CD4-positive, alpha-beta T cell (primary cell): ENCODE data around the gene TNFRSF1B. TPM values are rescaled to one million over a fixed set of nuclear protein-coding genes. Genes with fewer than 3 reads are reported as not detected.

Experiments used
- ATAC-seq: fragments of 200-7000 bp; cut with Tn5 transposase; one replicate; pipeline ENCODE4 v1.10.0; 2022; ENCODE audit warnings: mild to moderate bottlenecking; ENCODE audit not compliant: poor library complexity
- CTCF ChIA-PET: fragments of 350-600 bp; sonication (Branson Sonifier 250); formaldehyde crosslinking; loops from one replicate; lab custom pipeline; 2021; ENCODE audit warnings: antibody characterized with exemption, inconsistent platforms; lab: Charles Lee
- POLR2A ChIA-PET: fragments of 350-600 bp; sonication (Branson Sonifier 250); formaldehyde crosslinking; loops from one replicate; lab custom pipeline; 2021; ENCODE audit warnings: antibody characterized with exemption, inconsistent platforms; lab: Charles Lee
- DNase-seq, 14 experiments: peaks; one replicate each; pipeline ENCODE4 v3.0.0-alpha.2; 2013 to 2020; ENCODE audit warnings: mixed read lengths in 2 of 14
- H3K27ac ChIP-seq, 2 donors: one replicate each; pipeline versions ENCODE4 v1.5.1 to v1.7.0; 2013; ENCODE audit warnings: low read length in 2 of 2, low read depth in 1 of 2, mild to moderate bottlenecking in 1 of 2
- H3K27me3 ChIP-seq, 2 experiments: 1 replicate in 1 of 2; 2 replicates in 1 of 2; pipeline versions ENCODE4 v1.6.1 to v1.7.0; 2013; ENCODE audit warnings: low read length in 2 of 2, control low read depth in 1 of 2, mild to moderate bottlenecking in 1 of 2, moderate library complexity in 1 of 2; ENCODE audit not compliant: insufficient read depth in 2 of 2, control insufficient read depth in 1 of 2
- H3K36me3 ChIP-seq: one replicate; pipeline ENCODE4 v1.6.1; 2013; ENCODE audit warnings: low read length, control low read depth; ENCODE audit not compliant: insufficient read depth
- H3K4me1 ChIP-seq: one replicate; pipeline ENCODE4 v1.6.1; 2013; ENCODE audit warnings: low read length, control low read depth; ENCODE audit not compliant: insufficient read depth
- H3K4me3 ChIP-seq: one replicate; pipeline ENCODE4 v1.5.1; 2013; ENCODE audit warnings: mild to moderate bottlenecking, low read length, moderate library complexity
- H3K9me3 ChIP-seq, 2 experiments: 1 replicate in 1 of 2; 2 replicates in 1 of 2; pipeline versions ENCODE4 v1.6.1 to v1.7.0; 2013; ENCODE audit warnings: low read length in 2 of 2, mild to moderate bottlenecking in 2 of 2, control low read depth in 1 of 2, moderate library complexity in 1 of 2; ENCODE audit not compliant: control insufficient read depth in 1 of 2, insufficient read depth in 1 of 2
- H3K27ac Mint-ChIP-seq: one replicate; pipeline ENCODE4 v1.8.0; 2020; ENCODE audit warnings: mixed read lengths
- H3K27me3 Mint-ChIP-seq: one replicate; pipeline ENCODE4 v1.8.0; 2021; ENCODE audit warnings: mixed read lengths
- H3K36me3 Mint-ChIP-seq: one replicate; pipeline ENCODE4 v1.8.0; 2021; ENCODE audit warnings: low read depth, mixed read lengths
- H3K4me1 Mint-ChIP-seq: one replicate; pipeline ENCODE4 v1.8.0; 2021; ENCODE audit warnings: low read depth, mixed read lengths
- H3K4me3 Mint-ChIP-seq: one replicate; pipeline ENCODE4 v1.8.0; 2020; ENCODE audit warnings: mild to moderate bottlenecking, mixed read lengths
- H3K9me3 Mint-ChIP-seq: one replicate; pipeline ENCODE4 v1.8.0; 2020; ENCODE audit warnings: mixed read lengths
- CTCF ChIP-seq: fragments of 200-600 bp; IDR thresholded peaks from one replicate; pipeline ENCODE4 v1.8.0; 2022; ENCODE audit warnings: antibody characterized with exemption, mild to moderate bottlenecking
- intact Hi-C, 2 experiments: fragments of 100-400 bp; cut with DNase I in 1 of 2; cut with micrococcal nuclease in 1 of 2; formaldehyde crosslinking; loops; one replicate each; pipeline versions ENCODE4 v1.15.1 to v1.9.0; 2023 to 2025; cut with DNase I, micrococcal nuclease
- total RNA-seq, 174 experiments: library from RNA in 2 of 174; stranded (reverse) in 2 of 174; gene quantifications; one replicate each; pipeline ENCODE4 v1.2.3 and lab custom pipeline; 2021 to 2026

Gene TNFRSF1B
- total RNA-seq, 2 experiments from 2014 or later: 61.9 to 62.6 TPM

GRCh38 chr1:12168451-12169160 is 1.8 kb downstream of the TNFRSF1B start:
- TF ChIP-seq CTCF: no peak
- peaks cover 44% of the 10 kb centered on the region for H3K36me3 Mint-ChIP-seq
- intact Hi-C loops: loop anchor here (2.0 to 5.0 kb wide), 2 partner anchors 39 to 44 kb away; no protein-coding TSS in a partner anchor
- peaks cover 66% of the 10 kb centered on the region for H3K4me1 Mint-ChIP-seq
- peak overlapping the region; percentile 99 for H3K4me3 Mint-ChIP-seq
- no peaks in the 10 kb centered on the region for H3K27me3 ChIP-seq
- H3K9me3 Mint-ChIP-seq: no peaks in the 10 kb centered on the region
- ChIA-PET POLR2A (interaction anchor here (0.6 to 4.6 kb wide), 8 partner anchors 10 to 342 kb away, joined by 3 to 54 read pairs (median 4); no protein-coding TSS in a partner anchor), CTCF (interaction anchor here (0.8 to 7.7 kb wide), 4 partner anchors 10 to 44 kb away, joined by 3 to 41 read pairs (median 8); no protein-coding TSS in a partner anchor)
- peaks cover 21% of the 10 kb centered on the region for H3K36me3 ChIP-seq
- ATAC-seq (no peak), DNase-seq (no peak)
- H3K9me3 ChIP-seq: no peaks in the 10 kb centered on the region
- H3K27ac Mint-ChIP-seq: peak overlapping the region; percentile 96
- peaks cover 91% of the 10 kb centered on the region for H3K4me1 ChIP-seq
- no peaks in the 10 kb centered on the region for H3K27me3 Mint-ChIP-seq
- peak overlapping the region; percentile 94 for H3K4me3 ChIP-seq
- peak overlapping the region; percentile 82 to 83 for H3K27ac ChIP-seq

GRCh38 chr1:12169442-12170135 is 2.8 kb downstream of the TNFRSF1B start:
- H3K4me1 ChIP-seq: peaks cover 91% of the 10 kb centered on the region
- DNase-seq (no peak), ATAC-seq (no peak)
- peaks cover 76% of the 10 kb centered on the region for H3K4me1 Mint-ChIP-seq
- H3K36me3 Mint-ChIP-seq: peaks cover 47% of the 10 kb centered on the region
- H3K9me3 ChIP-seq: no peaks in the 10 kb centered on the region
- CTCF ChIA-PET: interaction anchor here (0.8 to 7.7 kb wide), 4 partner anchors 9 to 45 kb away, joined by 3 to 41 read pairs (median 8); no protein-coding TSS in a partner anchor
- POLR2A ChIA-PET: interaction anchor here (0.7 to 4.6 kb wide), 5 partner anchors 9 to 341 kb away, joined by 3 to 54 read pairs (median 5); no protein-coding TSS in a partner anchor
- H3K27me3 Mint-ChIP-seq: no peaks in the 10 kb centered on the region
- H3K27ac ChIP-seq: peak overlapping the region; percentile 82 to 83
- H3K4me3 ChIP-seq: peak overlapping the region; percentile 94
- H3K36me3 ChIP-seq: peaks cover 23% of the 10 kb centered on the region
- H3K4me3 Mint-ChIP-seq: peak overlapping the region; percentile 76
- intact Hi-C loops: loop anchor here (2.0 to 10.0 kb wide), 3 partner anchors 38 to 265 kb away; no protein-coding TSS in a partner anchor
- H3K27me3 ChIP-seq: no peaks in the 10 kb centered on the region
- H3K9me3 Mint-ChIP-seq: no peaks in the 10 kb centered on the region
- H3K27ac Mint-ChIP-seq: peak overlapping the region; percentile 96
- TF ChIP-seq CTCF: no peak

- peaks cover 47% of the 10 kb centered on the region for H3K36me3 Mint-ChIP-seq
- intact Hi-C loops: loop anchor here in 1 of 2 experiments (10.0 kb wide), 1 partner anchor 265 kb away; no protein-coding TSS in a partner anchor
- Histone ChIP-seq H3K4me1 (peaks cover 91% of the 10 kb centered on the region), H3K27me3 (no peaks in the 10 kb centered on the region), H3K9me3 (no peaks in the 10 kb centered on the region), H3K4me3 (peak overlapping the region; percentile 94), H3K27ac (peak overlapping the region; percentile 39 to 82), H3K36me3 (peaks cover 29% of the 10 kb centered on the region)
- H3K27ac Mint-ChIP-seq: peak overlapping the region; percentile 96
- H3K4me1 Mint-ChIP-seq: peaks cover 80% of the 10 kb centered on the region
- ATAC-seq (no peak), DNase-seq (peak in 1 of 14 experiments; percentile 42)
- TF ChIP-seq CTCF: no peak
- CTCF ChIA-PET: interaction anchor here (7.7 kb wide), 1 partner anchor 45 kb away, joined by 41 read pairs; no protein-coding TSS in a partner anchor
- peak overlapping the region; percentile 76 for H3K4me3 Mint-ChIP-seq
- no peaks in the 10 kb centered on the region for H3K9me3 Mint-ChIP-seq
- H3K27me3 Mint-ChIP-seq: no peaks in the 10 kb centered on the region
- POLR2A ChIA-PET: interaction anchor here (0.6 kb wide), 2 partner anchors 263 to 367 kb away, joined by 3 read pairs; no protein-coding TSS in a partner anchor
These were observed 3.5 kb downstream of the TNFRSF1B start for GRCh38 chr1:12170263-12170671.
